HG03039 (cell line): ENCODE results near the gene GJD4.
A peak's percentile ranks its signal among the peaks of the same experiment; 100 is the strongest.

Source experiments
- ATAC-seq: cut with Tn5 transposase; IDR thresholded peaks from one replicate; pipeline ENCODE4 v1.9.1; 2021; ENCODE audit warnings: mild to moderate bottlenecking, moderate library complexity; ENCODE audit not compliant: unreplicated experiment

GJD4 gene, protein sequence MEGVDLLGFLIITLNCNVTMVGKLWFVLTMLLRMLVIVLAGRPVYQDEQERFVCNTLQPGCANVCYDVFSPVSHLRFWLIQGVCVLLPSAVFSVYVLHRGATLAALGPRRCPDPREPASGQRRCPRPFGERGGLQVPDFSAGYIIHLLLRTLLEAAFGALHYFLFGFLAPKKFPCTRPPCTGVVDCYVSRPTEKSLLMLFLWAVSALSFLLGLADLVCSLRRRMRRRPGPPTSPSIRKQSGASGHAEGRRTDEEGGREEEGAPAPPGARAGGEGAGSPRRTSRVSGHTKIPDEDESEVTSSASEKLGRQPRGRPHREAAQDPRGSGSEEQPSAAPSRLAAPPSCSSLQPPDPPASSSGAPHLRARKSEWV

DNA sequence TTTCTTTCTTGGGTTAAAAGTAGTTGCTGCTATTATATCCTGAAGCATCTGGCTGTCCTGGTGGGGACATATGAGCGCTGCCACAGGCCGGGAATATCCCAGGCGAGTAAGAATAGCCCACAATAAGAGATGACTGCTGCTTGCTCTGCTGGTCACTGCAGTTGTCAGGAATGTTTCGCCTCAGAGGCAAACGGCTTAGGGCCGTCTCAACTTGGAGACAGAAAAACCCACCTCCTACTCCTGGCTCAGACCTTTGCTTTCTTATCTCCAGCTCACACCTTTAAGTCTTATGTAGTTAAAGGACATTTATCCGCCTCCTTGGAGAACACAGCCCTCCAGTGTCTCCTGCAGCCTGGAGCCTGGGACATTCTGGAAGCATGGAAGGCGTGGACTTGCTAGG, at the start of gene GJD4:
TSS of gene GJD4 (plus strand) at position 151 of the 400 bp plus-strand sequence. CDS start at position 378, 227 bp downstream.
- ATAC-seq: no peak

GRCh38 chr10:35555962-35556930, 48.9 kb upstream of the GJD4 start:
- ATAC-seq: no peak

DNA sequence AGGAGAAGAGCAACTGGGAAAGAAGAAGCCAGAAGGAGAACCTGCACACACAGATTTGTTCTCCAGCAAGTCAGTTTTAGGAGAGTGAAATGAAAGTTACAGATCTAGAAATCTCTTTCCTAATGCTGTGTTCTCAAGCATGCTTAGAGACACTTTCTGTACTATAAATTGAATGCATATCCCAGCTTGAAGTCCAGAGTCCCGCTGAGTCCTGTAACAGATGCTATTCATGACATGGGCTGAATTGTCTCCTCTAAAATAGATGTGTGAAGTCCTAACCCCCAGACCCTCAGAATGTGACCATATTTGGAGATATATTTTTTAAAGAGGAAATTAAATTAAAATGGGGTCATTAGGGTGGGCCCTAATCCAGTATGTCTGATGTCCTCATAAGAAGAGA, 46.9 kb upstream of the GJD4 start:
- ATAC-seq: no peak

DNA sequence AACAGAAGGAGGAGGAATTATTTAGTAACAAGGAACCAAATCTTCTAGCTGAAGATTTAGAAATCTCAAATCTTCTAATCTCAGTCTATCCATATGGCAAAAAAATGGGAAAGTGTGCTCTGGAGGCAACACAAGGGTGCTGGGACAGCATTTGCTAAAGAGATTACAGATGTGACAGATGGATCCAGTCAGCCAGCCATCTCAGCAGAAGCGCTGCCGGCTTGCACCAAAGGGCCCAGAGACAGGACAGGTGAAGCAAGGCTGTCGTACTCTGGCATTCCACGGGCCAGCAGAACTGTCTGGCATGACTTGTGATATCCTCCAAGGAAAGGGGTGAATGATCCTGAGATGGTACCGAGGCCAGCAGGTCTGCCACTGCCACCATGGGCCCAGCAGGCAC, 45.7 kb upstream of the GJD4 start:
- no peak for ATAC-seq

GRCh38 chr10:35561715-35562114, 43.4 kb upstream of the GJD4 start:
- no peak for ATAC-seq

DNA sequence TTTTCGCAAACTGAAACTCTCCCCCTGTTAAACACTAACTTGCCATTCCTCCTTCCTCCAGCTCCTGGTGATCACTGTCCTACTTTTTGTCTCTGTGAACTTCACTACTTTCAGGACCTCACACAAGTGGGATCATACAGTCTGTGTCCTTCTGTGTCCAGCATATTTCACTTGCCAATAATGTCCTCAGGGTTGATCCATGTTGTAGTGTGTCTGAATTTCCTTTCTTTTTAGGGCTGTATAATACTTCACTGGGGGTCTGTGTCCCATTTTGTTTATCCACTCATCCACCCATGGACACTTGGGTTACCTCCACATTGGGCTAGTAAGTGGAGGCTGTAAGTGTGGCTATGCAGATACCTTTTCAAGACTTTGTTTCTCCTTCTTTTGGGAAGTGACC, 42.7 kb upstream of the GJD4 start:
- ATAC-seq: no peak

GRCh38 chr10:35563261-35563891, 41.8 kb upstream of the GJD4 start:
- no peak for ATAC-seq

DNA sequence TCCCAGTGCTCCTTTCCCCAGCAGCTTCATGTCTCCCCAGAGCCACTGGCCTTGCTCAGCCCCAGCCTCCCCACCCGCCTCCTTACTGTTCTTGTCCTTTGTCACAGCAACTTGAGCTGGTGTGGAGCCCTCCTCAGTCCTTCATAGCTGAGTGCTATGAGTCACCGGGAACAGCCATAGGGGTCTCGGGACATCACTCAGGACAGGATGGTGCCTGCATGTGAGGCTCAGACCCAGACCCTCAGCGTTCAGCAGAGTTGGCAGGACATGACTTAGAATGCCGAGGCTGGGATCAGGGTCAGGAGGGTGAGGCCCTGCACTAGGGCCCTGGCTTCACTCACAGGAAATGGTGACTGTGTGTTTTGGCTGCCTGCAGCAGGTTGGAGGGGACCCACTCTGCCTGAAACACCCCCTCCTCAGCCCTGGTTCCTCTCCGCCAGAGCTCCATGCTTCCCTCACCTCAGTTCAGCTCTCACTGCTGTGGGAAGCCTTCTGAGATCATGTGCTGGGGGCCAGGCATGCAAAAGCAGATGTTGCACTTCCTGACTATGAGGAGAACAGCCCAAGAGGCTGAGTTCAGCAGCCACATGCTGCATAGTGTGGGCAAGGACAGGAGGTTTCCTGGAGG, 40.7 kb upstream of the GJD4 start:
- peak; percentile 47 for ATAC-seq

- no peak for ATAC-seq
Measured at GRCh38 chr10:35565602-35566081, 39.5 kb upstream of the GJD4 start.

DNA sequence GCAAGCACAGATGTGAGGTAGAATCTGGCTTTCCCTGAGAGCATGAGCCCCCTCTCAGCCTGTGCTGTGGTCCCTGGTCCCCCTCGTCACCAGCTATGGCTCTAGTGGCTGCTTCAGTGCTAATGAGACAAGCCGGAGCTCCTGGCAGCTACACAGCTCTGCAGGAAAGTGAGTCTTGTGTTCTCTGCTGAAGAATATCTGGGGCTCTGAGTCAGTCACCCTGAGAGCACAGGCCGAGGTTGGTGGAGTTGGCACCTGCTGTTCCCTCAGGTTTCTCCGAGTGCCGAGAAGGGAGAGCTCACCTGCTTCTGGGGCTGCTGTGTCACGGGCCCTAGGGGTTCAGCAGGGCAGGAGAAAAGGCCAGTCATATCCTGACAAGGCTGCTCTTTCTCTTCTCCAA, 37.2 kb upstream of the GJD4 start:
- ATAC-seq: no peak

GRCh38 chr10:35568483-35569015, 36.6 kb upstream of the GJD4 start:
- ATAC-seq: no peak

- no peak for ATAC-seq
Measured at GRCh38 chr10:35569111-35569707, 35.9 kb upstream of the GJD4 start.

GRCh38 chr10:35569836-35570235, 35.3 kb upstream of the GJD4 start:
- no peak for ATAC-seq

GRCh38 chr10:35570397-35570796, 34.7 kb upstream of the GJD4 start:
- no peak for ATAC-seq

DNA sequence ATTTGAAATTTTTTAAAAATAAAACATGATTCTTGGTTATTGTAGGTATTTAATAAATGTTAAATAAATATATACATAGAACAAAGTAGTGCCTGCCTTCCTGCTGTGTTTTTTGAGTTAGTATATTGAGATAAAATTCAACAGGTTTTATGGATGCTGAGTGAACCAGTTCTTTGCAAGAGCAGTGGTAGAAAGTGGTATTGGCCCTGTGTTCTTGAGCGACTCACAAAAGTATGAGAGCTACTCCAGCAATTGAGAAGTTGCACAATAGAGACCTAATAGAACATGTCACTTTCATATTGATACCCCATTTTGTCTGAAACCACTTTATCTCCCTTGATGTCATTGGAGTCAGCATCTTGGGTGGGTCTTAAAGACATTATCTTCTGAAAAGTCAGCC, 32.6 kb upstream of the GJD4 start:
- ATAC-seq: no peak

GRCh38 chr10:35573796-35574195, 31.3 kb upstream of the GJD4 start:
- no peak for ATAC-seq

GRCh38 chr10:35574924-35575352, 30.2 kb upstream of the GJD4 start:
- ATAC-seq: no peak

DNA sequence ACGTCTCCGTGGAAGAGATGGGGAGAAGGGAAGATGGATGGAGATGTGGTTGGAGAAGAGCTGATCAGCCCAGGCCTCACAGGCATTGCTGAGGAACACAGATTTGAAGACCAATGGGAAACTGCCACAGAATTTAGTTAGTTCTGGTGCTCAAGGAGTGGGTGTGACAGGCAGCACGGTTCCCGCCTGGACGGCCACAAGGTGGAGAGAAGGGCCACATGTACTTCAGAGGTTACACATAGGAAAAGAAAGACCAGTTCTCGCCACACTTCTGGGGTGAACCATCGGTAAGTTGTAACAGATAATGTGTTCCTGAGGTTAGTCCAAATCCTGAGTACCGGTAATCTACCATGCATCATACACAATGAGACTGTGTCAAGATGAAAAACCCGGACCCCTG, 29.5 kb upstream of the GJD4 start:
- ATAC-seq: no peak

DNA sequence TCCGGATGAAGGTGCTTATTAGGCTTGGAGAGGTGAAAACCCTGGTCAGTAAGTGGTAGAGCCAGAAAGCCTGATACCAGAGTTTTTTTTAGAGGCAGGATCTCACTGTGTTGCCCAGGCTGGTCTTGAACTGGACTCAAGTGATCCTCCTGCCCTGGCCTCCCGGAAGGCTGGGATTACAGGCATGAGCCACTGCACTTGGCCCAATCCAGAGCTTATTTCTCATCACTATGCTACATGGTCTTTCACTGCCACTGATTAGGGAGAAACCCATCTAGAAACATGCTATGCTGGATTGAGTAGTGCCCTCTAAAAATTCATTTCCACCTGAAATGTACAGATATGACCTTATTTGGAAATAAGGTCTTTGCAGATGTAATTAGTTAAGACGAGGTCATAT, 28.4 kb upstream of the GJD4 start:
- ATAC-seq: no peak
